Ectodermal cell (in vitro differentiated cells): ENCODE data around the gene MRM1.

ENCODE experiments used
- H3K27ac ChIP-seq: 2 replicates; pipeline ENCODE4 v1.7.0; 2013; ENCODE audit warnings: mild to moderate bottlenecking, low read depth, low read length; ENCODE audit not compliant: insufficient read depth, poor library complexity, severe bottlenecking
- H3K27me3 ChIP-seq: 2 replicates; pipeline ENCODE4 v1.7.0; 2013; ENCODE audit warnings: mild to moderate bottlenecking, low read length; ENCODE audit not compliant: insufficient read depth, control insufficient read depth, poor library complexity, severe bottlenecking
- H3K36me3 ChIP-seq: one replicate; pipeline ENCODE4 v1.7.0; 2013; ENCODE audit warnings: low read length; ENCODE audit not compliant: control insufficient read depth, insufficient read depth
- H3K4me1 ChIP-seq: one replicate; pipeline ENCODE4 v1.7.0; 2013; ENCODE audit warnings: low read length; ENCODE audit not compliant: control insufficient read depth, insufficient read depth
- H3K4me3 ChIP-seq: 2 replicates; pipeline ENCODE4 v1.7.0; 2013; ENCODE audit warnings: low read depth, low read length, control low read depth; ENCODE audit not compliant: insufficient read depth
- H3K9me3 ChIP-seq: 2 replicates; pipeline ENCODE4 v1.7.0; 2013; ENCODE audit warnings: mild to moderate bottlenecking, low read length, moderate library complexity; ENCODE audit not compliant: control insufficient read depth
- WGBS, 2 experiments: methylation state at CpG; one replicate each; pipeline ENCODE4 v1.1.7; 2013; ENCODE audit warnings: missing lambda C conversion rate in 2 of 2; 5-methylcytosine and 5-hydroxymethylcytosine counted together

Gene MRM1

DNA sequence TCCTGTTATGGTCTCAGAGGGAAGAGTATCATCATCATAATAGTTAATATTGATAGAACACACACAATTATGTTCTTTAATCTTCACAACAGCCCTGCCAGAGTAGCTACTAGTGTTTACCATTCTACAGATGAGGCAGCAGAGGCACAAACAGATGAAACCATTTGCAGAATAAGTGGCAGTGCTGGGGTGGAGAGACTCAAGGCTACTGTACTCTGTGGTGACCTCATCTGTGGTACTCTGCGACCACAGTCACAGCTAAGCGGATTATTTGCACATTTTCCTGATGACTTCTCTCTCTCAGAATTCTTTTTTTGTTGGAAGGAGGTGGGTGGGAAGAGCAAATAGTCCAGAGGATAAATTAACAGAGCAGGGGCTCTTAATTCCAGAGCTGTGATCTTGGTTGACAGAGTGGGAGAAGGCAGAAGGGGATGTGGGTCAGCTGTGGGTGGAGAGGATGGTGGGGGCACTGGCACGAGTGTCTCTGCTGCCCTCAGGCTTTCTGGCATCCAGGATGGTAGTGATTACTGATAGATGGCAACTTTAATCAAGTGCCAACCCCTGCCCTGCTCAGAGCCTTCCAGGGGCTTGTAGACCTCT lies 41.8 kb downstream of the MRM1 start:
- H3K4me1 ChIP-seq: peaks cover 27% of the 10 kb centered on the region

DNA sequence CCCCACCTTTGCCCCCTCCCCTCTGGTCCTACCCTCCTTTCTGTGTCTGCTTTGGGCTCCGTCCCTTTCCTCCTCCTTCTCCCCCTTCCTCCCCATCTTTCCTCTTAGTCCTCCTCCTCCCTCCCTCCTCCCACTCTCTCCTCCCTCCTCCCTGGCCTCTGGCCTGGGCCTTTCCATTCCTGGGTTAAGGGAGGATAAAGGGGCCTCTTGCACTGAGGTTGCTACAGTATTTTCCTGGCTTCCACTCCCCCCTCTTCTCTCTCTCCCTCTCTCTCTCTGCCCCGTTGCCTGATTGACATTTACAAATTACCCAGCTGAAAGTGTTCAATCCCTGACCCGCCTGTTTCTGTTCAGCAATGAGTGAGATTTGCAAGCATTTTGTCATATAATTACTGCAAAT lies 44.0 kb downstream of the MRM1 start:
- WGBS, 2 experiments: 53 to 68% methylated on average over 3 of the region's 3 CpGs
- H3K4me1 ChIP-seq: peaks cover 25% of the 10 kb centered on the region

More for the DNA sequence above, 41.8 kb downstream of the MRM1 start:
- no peaks in the 10 kb centered on the region for H3K36me3 ChIP-seq
- H3K9me3 ChIP-seq: no peaks in the 10 kb centered on the region
- no peak overlapping the region for H3K27ac ChIP-seq
- 82 to 87% methylated on average over 3 of the region's 3 CpGs for WGBS, 2 experiments
- H3K4me3 ChIP-seq: no peak overlapping the region
- peaks cover 68% of the 10 kb centered on the region for H3K27me3 ChIP-seq

DNA sequence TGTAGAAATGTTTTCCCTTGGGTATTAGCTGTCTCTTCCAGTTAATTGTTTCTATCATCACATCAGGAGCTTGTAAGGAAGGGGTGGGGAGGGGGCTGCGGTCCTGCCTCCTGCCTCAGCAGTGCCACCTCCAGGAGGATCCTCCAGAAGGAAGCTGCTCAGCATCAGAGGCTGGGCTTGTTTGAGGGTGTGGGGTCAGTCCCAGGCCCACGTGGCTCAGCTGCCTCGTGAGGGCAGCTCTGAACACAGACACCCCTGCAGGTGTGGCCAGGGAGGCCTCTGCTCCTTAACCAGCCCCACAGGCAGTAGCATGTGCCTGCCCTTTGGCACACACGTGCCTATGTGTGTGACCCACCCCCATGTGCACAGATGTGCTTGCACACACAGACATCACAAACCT lies 46.3 kb downstream of the MRM1 start:
- Histone ChIP-seq H3K4me1 (peaks cover 24% of the 10 kb centered on the region), H3K27me3 (peaks cover 26% of the 10 kb centered on the region), H3K4me3 (no peak overlapping the region), H3K36me3 (no peaks in the 10 kb centered on the region), H3K27ac (no peak overlapping the region), H3K9me3 (no peaks in the 10 kb centered on the region)
- WGBS, 2 experiments: 29 to 34% methylated on average over 4 of the region's 4 CpGs

More for the DNA sequence above, 44.0 kb downstream of the MRM1 start:
- Histone ChIP-seq H3K4me3 (no peak overlapping the region), H3K36me3 (no peaks in the 10 kb centered on the region), H3K27ac (no peak overlapping the region), H3K9me3 (no peaks in the 10 kb centered on the region), H3K27me3 (peaks cover 48% of the 10 kb centered on the region)

DNA sequence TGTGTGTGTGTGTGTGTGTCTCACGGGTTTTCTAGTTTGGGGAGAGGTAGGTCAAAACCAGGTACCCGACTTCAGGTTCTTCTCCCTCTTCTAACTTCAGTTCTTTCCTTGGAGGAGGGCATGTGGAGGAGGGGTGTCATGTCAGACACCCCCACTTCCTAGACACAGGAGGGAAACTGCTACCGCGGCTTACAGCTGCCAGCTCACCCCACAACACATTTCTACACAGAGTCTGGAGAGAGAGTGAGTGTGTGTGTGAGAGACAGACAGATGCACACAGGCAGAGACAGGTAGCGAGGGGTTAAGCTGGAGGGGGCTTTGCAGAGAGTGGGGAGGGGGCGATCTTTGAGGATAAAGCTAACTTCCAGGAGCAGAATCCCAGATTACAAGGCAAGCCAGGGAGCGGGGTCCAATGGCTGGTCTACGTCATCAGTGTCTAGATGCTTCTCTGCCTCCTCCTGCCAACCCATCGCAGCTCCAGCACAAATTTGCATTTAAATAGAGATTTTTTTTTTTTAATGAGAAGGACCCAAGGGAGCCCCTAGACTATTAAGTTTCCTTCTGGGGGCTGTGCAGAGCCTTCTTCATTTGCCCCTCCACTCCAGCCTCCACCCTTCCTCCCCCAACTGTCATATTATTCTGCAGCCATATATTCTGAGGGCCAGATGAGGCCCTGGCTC lies 48.9 kb downstream of the MRM1 start:
- Histone ChIP-seq H3K4me3 (no peak overlapping the region), H3K4me1 (peaks cover 18% of the 10 kb centered on the region), H3K27me3 (peaks cover under 1% of the 10 kb centered on the region), H3K27ac (no peak overlapping the region), H3K9me3 (no peaks in the 10 kb centered on the region), H3K36me3 (no peaks in the 10 kb centered on the region)
- WGBS, 2 experiments: 57 to 60% methylated on average over 6 to 7 of the region's 9 CpGs

DNA sequence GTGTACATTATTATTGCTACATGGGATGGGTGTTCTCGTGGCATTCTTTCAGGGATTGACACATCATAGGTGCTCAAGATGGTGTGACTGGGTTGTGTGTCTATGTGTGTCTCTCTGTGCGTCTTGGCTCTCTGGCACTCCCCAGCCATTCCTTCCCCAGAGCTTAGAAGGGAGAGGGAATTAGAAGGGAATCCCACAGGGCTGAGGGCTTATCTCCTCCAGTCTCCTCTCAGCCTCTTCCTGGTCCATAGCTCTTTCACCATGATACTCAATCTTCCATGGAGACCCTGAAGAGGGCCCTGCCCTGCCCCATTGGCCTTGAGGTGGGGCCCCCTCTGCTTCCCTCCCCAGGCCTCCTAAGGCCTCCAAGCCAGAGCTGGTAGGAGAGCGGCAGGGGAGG lies 52.0 kb downstream of the MRM1 start:
- H3K4me3 ChIP-seq: no peak overlapping the region

DNA sequence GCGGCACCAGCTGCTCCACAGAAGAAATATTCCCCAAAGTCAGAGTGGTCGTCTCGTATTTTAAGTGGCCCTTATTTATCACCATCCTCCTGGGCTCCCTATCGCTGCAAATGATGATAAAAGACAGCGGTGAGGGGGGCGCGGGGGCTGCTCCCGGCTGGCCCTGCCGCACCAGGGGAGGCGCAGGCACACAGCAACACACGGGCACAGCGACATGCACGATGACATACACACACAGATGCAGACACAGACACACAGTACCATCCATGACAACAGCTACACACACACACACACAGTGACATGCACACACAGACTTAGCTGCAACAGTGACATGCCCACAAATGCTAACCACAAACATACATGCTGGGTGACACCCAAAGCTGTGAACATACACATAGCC lies 52.5 kb downstream of the MRM1 start:
- Histone ChIP-seq H3K4me3 (no peak overlapping the region), H3K4me1 (peaks cover 18% of the 10 kb centered on the region), H3K27ac (no peak overlapping the region), H3K9me3 (no peaks in the 10 kb centered on the region), H3K36me3 (no peaks in the 10 kb centered on the region), H3K27me3 (peaks cover 33% of the 10 kb centered on the region)
- 85 to 87% methylated on average over 13 of the region's 13 CpGs for WGBS, 2 experiments

More for the DNA sequence above, 52.0 kb downstream of the MRM1 start:
- H3K27ac ChIP-seq: no peak overlapping the region
- H3K9me3 ChIP-seq: no peaks in the 10 kb centered on the region
- H3K27me3 ChIP-seq: peaks cover 31% of the 10 kb centered on the region
- peaks cover 18% of the 10 kb centered on the region for H3K4me1 ChIP-seq
- H3K36me3 ChIP-seq: no peaks in the 10 kb centered on the region
- 69 to 80% methylated on average over 3 of the region's 3 CpGs for WGBS, 2 experiments

DNA sequence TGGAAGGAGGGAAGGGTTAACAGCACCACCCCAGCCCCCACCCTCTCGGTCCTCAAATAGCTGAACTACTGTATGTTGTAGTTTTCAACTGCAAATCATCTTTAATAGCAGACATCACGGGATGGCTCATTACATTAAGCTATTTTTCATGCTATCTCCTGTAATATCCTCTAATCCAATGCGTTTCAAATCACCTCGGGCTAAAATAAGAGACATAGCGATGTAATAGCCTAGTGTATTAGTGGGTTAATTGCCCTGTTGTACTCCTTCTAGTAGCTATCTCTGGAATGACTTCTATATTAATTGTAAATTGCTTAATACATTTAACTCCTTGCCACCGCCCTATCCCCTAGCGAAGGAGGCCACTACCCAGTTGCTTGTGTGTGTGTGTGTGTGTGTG lies 54.3 kb downstream of the MRM1 start:
- Histone ChIP-seq H3K36me3 (no peaks in the 10 kb centered on the region), H3K4me1 (peaks cover 2% of the 10 kb centered on the region), H3K27ac (no peak overlapping the region), H3K4me3 (no peak overlapping the region), H3K27me3 (peaks cover 33% of the 10 kb centered on the region), H3K9me3 (no peaks in the 10 kb centered on the region)
- WGBS, 2 experiments: 94 to 95% methylated on average over 2 to 7 of the region's 7 CpGs

DNA sequence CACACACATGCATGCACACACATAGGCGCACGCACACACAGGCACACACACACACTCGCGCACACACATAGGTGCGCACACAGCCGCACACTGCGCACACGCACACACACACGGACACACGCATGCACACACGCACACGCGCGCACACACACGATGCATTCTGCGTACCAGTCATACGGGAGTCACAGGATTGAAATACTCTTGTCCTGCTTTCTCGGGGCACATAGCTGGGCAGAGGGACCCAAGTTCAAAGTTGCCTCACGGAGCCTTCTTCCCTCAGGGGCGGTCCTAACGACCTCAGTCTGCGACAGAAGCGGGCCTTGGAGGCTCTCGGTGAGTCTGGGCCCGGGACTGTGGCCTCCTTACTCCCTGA lies 56.0 kb downstream of the MRM1 start:
- 60 to 62% methylated on average over 25 of the region's 25 CpGs for whole genome bisulfite sequencing, 2 experiments
- peaks cover 8% of the 10 kb centered on the region for H3K4me1 ChIP-seq

DNA sequence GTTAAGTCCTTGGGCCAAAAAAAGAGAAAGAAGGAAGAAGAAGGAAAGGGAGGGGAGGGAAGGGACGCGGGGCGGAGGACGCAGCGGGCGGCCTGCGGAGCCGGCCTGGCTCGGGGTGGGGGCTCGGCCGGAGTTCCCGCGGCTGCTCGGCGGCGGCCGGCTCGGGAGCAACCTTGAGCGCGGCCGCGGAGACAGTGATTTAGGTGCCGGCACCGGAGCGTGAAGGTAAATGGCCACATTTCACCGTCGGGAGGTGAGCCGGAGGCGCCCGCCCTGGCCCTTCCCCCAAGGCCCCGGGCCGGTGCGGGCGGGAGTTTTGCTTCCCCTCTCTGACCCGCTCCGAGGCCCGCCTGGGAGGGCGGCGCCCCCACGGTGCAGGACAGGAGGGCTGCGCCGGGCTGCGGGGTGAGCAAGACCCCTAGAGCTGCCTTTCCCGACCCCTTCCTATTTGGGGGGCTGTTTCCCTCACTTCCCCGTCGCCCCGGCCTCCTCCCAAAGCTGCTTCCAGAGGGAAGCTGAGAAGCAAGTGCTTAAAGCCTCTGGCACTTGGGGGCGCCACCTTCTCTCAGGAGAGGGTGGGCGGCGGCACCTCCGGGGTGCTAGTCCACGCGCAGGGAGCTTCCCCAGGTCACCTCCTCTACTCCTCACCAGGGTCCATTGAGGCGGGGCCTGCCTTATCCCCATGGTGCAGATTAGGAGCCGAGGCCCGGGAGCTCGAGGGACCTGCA lies 56.5 kb downstream of the MRM1 start:
- Histone ChIP-seq H3K27me3 (peaks cover 33% of the 10 kb centered on the region), H3K9me3 (no peaks in the 10 kb centered on the region), H3K36me3 (no peaks in the 10 kb centered on the region), H3K27ac (no peak overlapping the region), H3K4me3 (peak overlapping the region; percentile 30), H3K4me1 (peaks cover 8% of the 10 kb centered on the region)
- 5% methylated on average over 57 of the region's 57 CpGs for WGBS, 2 experiments

More for the DNA sequence above, 56.0 kb downstream of the MRM1 start:
- Histone ChIP-seq H3K9me3 (no peaks in the 10 kb centered on the region), H3K36me3 (no peaks in the 10 kb centered on the region), H3K27ac (no peak overlapping the region), H3K27me3 (peaks cover 33% of the 10 kb centered on the region), H3K4me3 (peak overlapping the region; percentile 30)
